GM23338 (cell line): Measurements from ENCODE around the gene SFRP5. TPM values are rescaled to one million over a fixed set of nuclear protein-coding genes. Genes with fewer than 3 reads are reported as not detected.

Source experiments
- ATAC-seq: fragments of 200-7000 bp; cut with Tn5 transposase; 3 replicates; pipeline ENCODE4 v1.9.1; 2020
- DNase-seq: peaks from one replicate; pipeline ENCODE4 v3.0.0-alpha.2; 2015; ENCODE audit warnings: low spot score
- H2AFZ ChIP-seq: fragments of 200-600 bp; sonication (generic); 2 replicates; pipeline ENCODE4 v1.8.0; 2016; ENCODE audit warnings: antibody characterized with exemption, mild to moderate bottlenecking, moderate library complexity
- H3F3A ChIP-seq: fragments of 200-600 bp; sonication (generic); replicated peaks from 2 replicates; pipeline ENCODE4 v1.8.0; 2017; ENCODE audit warnings: antibody characterized with exemption, mixed run types, low read depth
- H3K27ac ChIP-seq: fragments of 200-600 bp; sonication (generic); 2 replicates; pipeline ENCODE4 v1.6.1; 2016; ENCODE audit warnings: low read depth
- H3K27me3 ChIP-seq: fragments of 200-600 bp; sonication (generic); 2 replicates; pipeline ENCODE4 v1.8.0; 2016; ENCODE audit warnings: mild to moderate bottlenecking, mixed run types, moderate library complexity; ENCODE audit not compliant: insufficient read depth
- H3K36me3 ChIP-seq: fragments of 200-600 bp; sonication (generic); 2 replicates; pipeline ENCODE4 v1.8.0; 2016; ENCODE audit warnings: mild to moderate bottlenecking; ENCODE audit not compliant: insufficient read depth
- H3K4me1 ChIP-seq: fragments of 200-600 bp; sonication (generic); 2 replicates; pipeline ENCODE4 v1.8.0; 2016; ENCODE audit warnings: mild to moderate bottlenecking, moderate library complexity; ENCODE audit not compliant: insufficient read depth
- H3K4me2 ChIP-seq: fragments of 200-600 bp; sonication (generic); 2 replicates; pipeline ENCODE4 v1.7.1; 2017; ENCODE audit warnings: mixed run types
- H3K4me3 ChIP-seq: fragments of 200-600 bp; sonication (generic); 2 replicates; pipeline ENCODE4 v1.6.1; 2016; ENCODE audit warnings: mixed run types
- H3K79me2 ChIP-seq: fragments of 200-600 bp; sonication (generic); replicated peaks from 2 replicates; pipeline ENCODE4 v1.8.0; 2017; ENCODE audit warnings: mild to moderate bottlenecking; ENCODE audit not compliant: insufficient read depth
- H3K9me2 ChIP-seq: fragments of 200-600 bp; sonication (generic); 2 replicates; pipeline ENCODE4 v1.8.0; 2017; ENCODE audit not compliant: insufficient read depth
- H4K20me1 ChIP-seq: fragments of 200-600 bp; sonication (generic); replicated peaks from 2 replicates; pipeline ENCODE4 v1.8.0; 2017; ENCODE audit warnings: mild to moderate bottlenecking; ENCODE audit not compliant: insufficient read depth
- H3K27ac Mint-ChIP-seq: 2 replicates; pipeline ENCODE4 v1.8.0; 2020; ENCODE audit warnings: inconsistent platforms, mild to moderate bottlenecking, moderate library complexity, mixed read lengths
- H3K27me3 Mint-ChIP-seq: 3 replicates; pipeline ENCODE4 v1.8.0; 2022; ENCODE audit warnings: low read depth, mild to moderate bottlenecking, moderate library complexity, mixed read lengths, inconsistent platforms; ENCODE audit not compliant: insufficient read depth, poor library complexity
- H3K36me3 Mint-ChIP-seq: 3 replicates; pipeline ENCODE4 v1.8.0; 2021; ENCODE audit warnings: low read depth, mild to moderate bottlenecking, inconsistent platforms, moderate library complexity, mixed read lengths
- H3K4me1 Mint-ChIP-seq: 3 replicates; pipeline ENCODE4 v1.8.0; 2020; ENCODE audit warnings: mild to moderate bottlenecking, inconsistent platforms, mixed read lengths
- H3K4me3 Mint-ChIP-seq: 3 replicates; pipeline ENCODE4 v1.8.0; 2021; ENCODE audit warnings: moderate library complexity, mild to moderate bottlenecking, inconsistent platforms, mixed read lengths
- H3K9me3 Mint-ChIP-seq: 3 replicates; pipeline ENCODE4 v1.8.0; 2020; ENCODE audit warnings: moderate library complexity, mild to moderate bottlenecking, inconsistent platforms, mixed read lengths
- ETS1 ChIP-seq: IDR thresholded peaks from 2 replicates; pipeline ENCODE4 v1.6.1; 2016; ENCODE audit warnings: antibody characterized with exemption
- POLR2AphosphoS5 ChIP-seq: IDR thresholded peaks from 2 replicates; pipeline ENCODE4 v1.6.1; 2016; ENCODE audit warnings: antibody characterized with exemption, low read depth
- REST ChIP-seq: IDR thresholded peaks from one replicate; pipeline ENCODE4 v1.6.1; 2018; ENCODE audit warnings: antibody characterized with exemption; ENCODE audit not compliant: unreplicated experiment
- ZNF462 ChIP-seq: fragments of 250-450 bp; sonication (Bioruptor Pico); IDR thresholded peaks from 2 replicates; pipeline ENCODE4 v1.5.0; 2020; ENCODE audit warnings: mild to moderate bottlenecking, moderate library complexity
- polyA plus RNA-seq: library from polyadenylated mRNA; unstranded; fragments of >200 nt; fragmentation: Nextera tagmentation; extraction: Ambion mirVana; gene quantifications from 2 replicates; pipeline ENCODE4 v1.2.1, GENCODE V29; 2016
- total RNA-seq: library from RNA; depleted of rRNA; stranded (reverse); fragments of >200 nt; shearing (Covaris generic); gene quantifications from 2 replicates; pipeline ENCODE4 v1.2.3, GENCODE V29; 2014

SFRP5 gene
- total and polyA plus RNA-seq, 2 experiments from 2014 or later: 2.4 to 3.5 TPM

- no peaks in the 10 kb centered on the region for H3K27me3 Mint-ChIP-seq
- H3K4me2 ChIP-seq: peak overlapping the region; percentile 65
- ATAC-seq: peak; percentile 97
- H3K27me3 ChIP-seq: no peaks in the 10 kb centered on the region
- H3K9me2 ChIP-seq: no peaks in the 10 kb centered on the region
- H2AFZ ChIP-seq: peak overlapping the region; percentile 44
- DNase-seq: peak; percentile 92
- H3K36me3 Mint-ChIP-seq: 0 out of 3 replicates have a peak, but pooled peaks cover under 1% of the 10 kb centered on the region
- 0 out of 2 replicates have a peak, but pooled peaks cover 2% of the 10 kb centered on the region for H3F3A ChIP-seq
- H4K20me1 ChIP-seq: no peaks in the 10 kb centered on the region
- TF ChIP-seq REST (no peak), ETS1 (peak; percentile 84), POLR2AphosphoS5 (peak; percentile 61), ZNF462 (CRISPR knock-in tag) (peak; percentile 60; the same call in 1 of the 2 replicates)
- no peaks in the 10 kb centered on the region for H3K79me2 ChIP-seq
- peaks cover 5% of the 10 kb centered on the region; the same call in 2 of the 3 replicates for H3K4me1 Mint-ChIP-seq
- peak overlapping the region; percentile 84; the same call in 1 of the 2 replicates for H3K27ac Mint-ChIP-seq
- no peaks in the 10 kb centered on the region for H3K36me3 ChIP-seq
- peaks cover 3% of the 10 kb centered on the region; the same call in 1 of the 3 replicates for H3K9me3 Mint-ChIP-seq
- H3K27ac ChIP-seq: no peak overlapping the region
- peak overlapping the region; percentile 53 for H3K4me3 Mint-ChIP-seq
- H3K4me1 ChIP-seq: no peaks in the 10 kb centered on the region
- peak overlapping the region; percentile 17 for H3K4me3 ChIP-seq
Measured at GRCh38 chr10:97726636-97727178, 45.1 kb downstream of the SFRP5 start.
